GM19372 (cell line): ENCODE measurements around the gene ASL.
"Not testable (repeated sequence)": the region's sequence is repeated elsewhere in the genome, so short reads cannot be mapped to it uniquely, and the experiment has no call there.

ENCODE experiments used
- ATAC-seq: cut with Tn5 transposase; IDR thresholded peaks from one replicate; pipeline ENCODE4 v1.9.1; 2021; ENCODE audit warnings: mild to moderate bottlenecking, low read depth, moderate library complexity; ENCODE audit not compliant: unreplicated experiment

Gene ASL

GRCh38 chr7:66116680-66117420 lies 41.2 kb downstream of the ASL start:
- ATAC-seq = not testable (repeated sequence)

DNA sequence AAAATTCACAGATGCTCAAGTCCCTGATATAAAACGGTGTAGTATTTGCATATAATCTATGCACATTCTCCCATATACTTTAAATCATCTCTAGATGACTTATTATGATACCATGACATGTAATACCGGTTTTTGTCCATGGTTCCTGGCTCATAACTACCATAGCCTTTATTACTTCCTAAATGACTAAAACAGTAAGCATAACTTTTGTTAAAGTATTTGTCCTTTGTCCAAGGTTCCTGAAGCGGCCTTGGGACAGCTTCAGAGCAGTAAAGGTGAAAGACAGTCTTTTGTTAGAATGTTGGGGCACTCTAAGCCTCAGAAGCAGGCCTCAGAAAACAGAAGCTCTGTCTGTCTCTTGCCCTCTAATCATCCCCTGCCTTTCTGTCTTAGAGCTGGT lies 43.0 kb downstream of the ASL start:
- no peak for ATAC-seq

GRCh38 chr7:66119245-66119850 lies 43.7 kb downstream of the ASL start:
- no peak for ATAC-seq

GRCh38 chr7:66123175-66123528 lies 47.5 kb downstream of the ASL start:
- no peak for ATAC-seq

DNA sequence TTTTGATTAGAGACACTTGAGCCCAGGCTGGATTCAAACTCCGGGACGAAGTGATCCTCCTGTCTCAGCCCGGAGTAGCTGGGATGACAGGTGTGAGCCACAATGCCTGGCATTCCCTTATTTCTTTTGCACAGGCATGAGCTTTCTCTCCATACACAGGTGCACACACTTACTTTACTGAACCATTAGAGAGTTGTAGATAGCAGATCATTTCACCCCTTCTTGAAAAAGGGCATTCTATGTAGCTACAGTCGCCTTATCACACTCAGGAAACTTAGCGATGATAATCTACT lies 48.9 kb downstream of the ASL start:
- ATAC-seq = not testable (repeated sequence)

DNA sequence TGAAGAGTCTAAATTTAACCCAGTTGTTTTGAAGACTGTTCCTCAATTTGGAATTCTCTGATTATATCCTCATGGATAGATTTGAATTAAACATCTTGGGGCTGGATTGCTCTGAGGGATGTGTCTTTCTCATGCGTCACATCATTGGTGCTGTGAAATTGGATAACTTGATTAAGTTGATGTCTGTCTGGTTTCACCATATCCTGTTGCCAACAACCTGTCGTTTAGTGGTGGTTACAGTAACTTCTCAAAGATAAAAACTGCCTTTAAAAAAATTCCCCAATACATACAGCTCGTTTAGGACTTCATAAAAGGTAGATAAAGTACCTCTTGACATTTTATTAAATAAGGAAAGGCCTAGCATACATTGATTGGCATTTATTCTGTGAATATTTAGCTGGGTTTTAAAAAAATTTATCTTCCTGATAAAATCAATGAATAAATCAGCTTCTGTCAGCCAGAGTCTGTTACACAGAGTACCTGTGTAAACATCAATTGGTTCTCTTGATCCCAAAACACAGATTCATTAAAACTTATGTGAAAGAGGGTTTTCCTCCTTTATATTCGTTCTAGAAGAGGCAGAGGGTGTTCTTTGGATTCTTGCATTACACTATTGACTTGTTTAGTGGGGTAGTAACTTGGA lies 49.6 kb downstream of the ASL start:
- ATAC-seq = no peak

GRCh38 chr7:66125781-66126352 lies 50.2 kb downstream of the ASL start:
- not testable (repeated sequence) for ATAC-seq

DNA sequence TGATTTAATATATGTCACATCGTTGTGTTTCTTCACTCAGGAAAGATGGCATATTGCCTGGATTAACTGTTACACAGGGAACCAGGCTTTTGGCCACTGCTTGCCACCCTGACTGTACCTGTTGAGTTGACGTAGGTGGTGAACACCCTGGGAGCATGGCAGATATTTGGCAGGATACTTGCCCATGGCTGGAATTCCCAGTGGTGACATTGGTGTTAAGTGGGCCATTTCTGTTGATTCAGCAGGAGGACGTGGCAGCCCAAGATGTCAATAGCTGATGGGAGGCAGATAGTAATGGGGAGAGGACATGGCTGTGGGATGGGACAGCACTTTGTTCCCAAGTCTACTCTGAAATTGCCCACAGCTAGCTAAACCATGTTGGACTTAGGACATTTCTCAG lies 51.6 kb downstream of the ASL start:
- not testable (repeated sequence) for ATAC-seq

GRCh38 chr7:66138994-66139752 lies 63.6 kb downstream of the ASL start:
- ATAC-seq = no peak

DNA sequence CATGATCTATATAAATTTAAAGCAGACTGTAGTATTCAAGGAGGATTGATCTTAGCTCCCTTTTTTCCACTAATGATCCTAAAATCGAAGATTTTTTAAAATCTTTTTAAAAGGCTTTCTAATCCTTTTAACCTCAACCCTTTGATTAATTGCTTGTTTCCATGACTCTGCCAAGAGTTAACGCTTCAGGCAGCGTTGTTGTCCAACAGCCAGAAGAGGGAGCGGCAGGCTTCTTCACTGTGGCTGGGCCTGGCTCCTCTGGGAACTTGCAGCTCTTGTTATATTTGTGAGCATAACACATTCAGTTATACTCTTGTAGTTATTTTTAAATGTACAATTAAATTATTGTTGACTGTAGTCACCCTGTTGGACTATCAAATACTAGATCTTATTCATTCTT lies 65.3 kb downstream of the ASL start:
- no peak for ATAC-seq

- ATAC-seq = no peak
Observed at GRCh38 chr7:66142334-66142733, 66.7 kb downstream of the ASL start.

DNA sequence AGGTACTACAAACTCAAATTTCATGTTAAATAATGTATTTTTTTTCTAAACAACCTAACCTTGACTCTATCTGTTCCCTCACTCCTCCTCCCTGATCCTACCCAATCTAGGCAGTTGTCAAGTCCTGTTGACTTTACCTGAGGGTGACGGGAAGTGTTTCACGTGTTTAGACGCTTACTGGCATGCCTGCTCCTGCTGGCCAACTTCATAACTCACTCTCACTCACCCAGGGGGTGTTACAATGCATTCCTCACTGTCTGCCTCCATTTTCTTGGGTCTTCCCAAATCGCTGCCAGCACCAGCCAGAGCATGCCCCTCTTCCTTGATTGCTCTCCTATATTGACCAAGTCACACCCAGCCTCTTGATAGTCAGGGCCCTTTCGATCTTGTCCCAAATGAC lies 67.4 kb downstream of the ASL start:
- no peak for ATAC-seq
